ENCODE data around the gene KRT35.

DNA sequence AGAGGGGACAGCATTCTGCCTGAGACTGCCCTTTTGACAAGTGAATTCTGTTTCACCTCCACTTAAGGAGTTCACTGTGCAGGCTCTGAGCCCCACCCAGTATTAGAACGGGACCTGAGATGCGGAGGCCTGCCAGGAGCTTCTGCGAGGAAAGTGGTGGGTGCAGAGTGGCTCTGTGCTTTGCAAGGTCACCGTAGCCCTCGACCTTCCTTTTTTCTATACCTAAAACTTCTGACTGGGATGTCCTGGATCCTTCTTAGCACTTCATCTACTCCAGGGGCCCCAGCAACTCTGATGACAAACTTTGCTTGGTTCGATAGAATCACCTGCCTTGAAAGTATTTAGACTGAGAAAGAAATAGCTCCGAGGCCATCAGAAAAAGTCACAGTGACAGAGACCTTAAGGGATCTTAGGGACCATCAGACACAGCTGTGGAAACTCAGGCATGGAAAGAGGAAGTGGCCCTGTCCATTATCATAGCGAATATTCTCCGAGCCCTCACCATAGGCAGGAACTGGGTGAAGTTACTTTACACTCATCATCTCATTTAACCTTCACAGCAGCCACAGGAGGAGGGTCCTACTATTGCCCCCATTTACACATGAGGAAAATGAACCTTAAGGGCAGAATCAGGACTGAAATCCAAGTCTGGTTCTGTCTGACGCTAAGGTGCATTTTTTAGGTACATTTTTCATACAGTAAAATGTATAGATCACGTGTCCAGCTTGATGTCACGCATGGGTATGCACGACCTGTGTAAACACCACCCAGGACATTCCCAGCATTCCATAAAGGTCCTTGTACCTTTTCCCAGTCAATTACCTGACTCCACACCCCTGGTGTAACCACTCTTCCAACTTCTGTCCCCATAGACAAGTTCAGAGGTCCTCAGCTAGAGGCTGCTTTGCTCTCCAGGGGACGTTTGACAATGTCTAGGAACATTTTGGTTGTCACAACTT lies 25.1 kb upstream of the KRT35 start:
- TF ChIP-seq, protein P1, sequence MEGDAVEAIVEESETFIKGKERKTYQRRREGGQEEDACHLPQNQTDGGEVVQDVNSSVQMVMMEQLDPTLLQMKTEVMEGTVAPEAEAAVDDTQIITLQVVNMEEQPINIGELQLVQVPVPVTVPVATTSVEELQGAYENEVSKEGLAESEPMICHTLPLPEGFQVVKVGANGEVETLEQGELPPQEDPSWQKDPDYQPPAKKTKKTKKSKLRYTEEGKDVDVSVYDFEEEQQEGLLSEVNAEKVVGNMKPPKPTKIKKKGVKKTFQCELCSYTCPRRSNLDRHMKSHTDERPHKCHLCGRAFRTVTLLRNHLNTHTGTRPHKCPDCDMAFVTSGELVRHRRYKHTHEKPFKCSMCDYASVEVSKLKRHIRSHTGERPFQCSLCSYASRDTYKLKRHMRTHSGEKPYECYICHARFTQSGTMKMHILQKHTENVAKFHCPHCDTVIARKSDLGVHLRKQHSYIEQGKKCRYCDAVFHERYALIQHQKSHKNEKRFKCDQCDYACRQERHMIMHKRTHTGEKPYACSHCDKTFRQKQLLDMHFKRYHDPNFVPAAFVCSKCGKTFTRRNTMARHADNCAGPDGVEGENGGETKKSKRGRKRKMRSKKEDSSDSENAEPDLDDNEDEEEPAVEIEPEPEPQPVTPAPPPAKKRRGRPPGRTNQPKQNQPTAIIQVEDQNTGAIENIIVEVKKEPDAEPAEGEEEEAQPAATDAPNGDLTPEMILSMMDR (IDR thresholded peaks at IDR 0.05; ENCODE audit: borderline replicate concordance, extremely low read depth, low read length, poor library complexity, severe bottlenecking) = no peak
- no peak for TF ChIP-seq EZH2 (IDR thresholded peaks at IDR 0.05; ENCODE audit: borderline replicate concordance, low read depth, low read length, severe bottlenecking)

Measured in DND-41 (cell line).